Measurements from ENCODE around the gene USP20. TPM values are rescaled to one million over a fixed set of nuclear protein-coding genes. Genes with fewer than 3 reads are reported as not detected.
"Not testable (repeated sequence)": the region's sequence is repeated elsewhere in the genome, so short reads cannot be mapped to it uniquely, and the experiment has no call there.

The USP20 gene
- 5.5 and 9.1 TPM in 2 replicates for total RNA-seq (2014; rRNA removed; shearing (Covaris generic))

- peak; percentile 99 for DNase-seq (ENCODE audit: low read depth)
Observed at GRCh38 chr9:129835128-129835859, at the start of gene USP20, which contains the start of gene C9orf78. Gene USP20 (plus strand): TSS chr9:129835458. CDS start chr9:129852556, 17,098 bp downstream. Gene C9orf78 (minus strand): TSS chr9:129835275. CDS start chr9:129835221, 54 bp downstream.

- no peak for DNase-seq (ENCODE audit: low read depth)
Observed at GRCh38 chr9:129785866-129786265, 49.4 kb upstream of the USP20 start.

- no peak for DNase-seq (ENCODE audit: low read depth)
Observed at GRCh38 chr9:129786481-129786880, 48.8 kb upstream of the USP20 start.

GRCh38 chr9:129794549-129794948, 40.7 kb upstream of the USP20 start:
- no peak for DNase-seq (ENCODE audit: low read depth)

GRCh38 chr9:129796029-129796428, 39.2 kb upstream of the USP20 start:
- DNase-seq (ENCODE audit: low read depth), result not testable (repeated sequence)

- DNase-seq (ENCODE audit: low read depth), result no peak
Observed at GRCh38 chr9:129798973-129799372, 36.3 kb upstream of the USP20 start.

- DNase-seq (ENCODE audit: low read depth), result no peak
Observed at GRCh38 chr9:129801504-129801903, 33.8 kb upstream of the USP20 start.

- DNase-seq (ENCODE audit: low read depth), result peak; percentile 91
Observed at GRCh38 chr9:129802833-129803675, 32.2 kb upstream of the USP20 start, which contains the start of gene TOR1B. Gene TOR1B (plus strand): TSS chr9:129803184. CDS start chr9:129803213, 29 bp downstream.

- DNase-seq (ENCODE audit: low read depth), result no peak
Observed at GRCh38 chr9:129803676-129804060, 31.6 kb upstream of the USP20 start.

- no peak for DNase-seq (ENCODE audit: low read depth)
Observed at GRCh38 chr9:129806061-129806460, 29.2 kb upstream of the USP20 start.

GRCh38 chr9:129809346-129809745, 25.9 kb upstream of the USP20 start:
- DNase-seq (ENCODE audit: low read depth), result no peak

GRCh38 chr9:129810116-129810515, 25.1 kb upstream of the USP20 start:
- DNase-seq (ENCODE audit: low read depth), result no peak

GRCh38 chr9:129810788-129811187, 24.5 kb upstream of the USP20 start:
- no peak for DNase-seq (ENCODE audit: low read depth)

GRCh38 chr9:129811967-129812363, 23.3 kb upstream of the USP20 start:
- no peak for DNase-seq (ENCODE audit: low read depth)

GRCh38 chr9:129812385-129812784, 22.9 kb upstream of the USP20 start:
- no peak for DNase-seq (ENCODE audit: low read depth)

- no peak for DNase-seq (ENCODE audit: low read depth)
Observed at GRCh38 chr9:129813661-129814060, 21.6 kb upstream of the USP20 start.

GRCh38 chr9:129814432-129815223, 20.6 kb upstream of the USP20 start:
- DNase-seq (ENCODE audit: low read depth), result no peak

GRCh38 chr9:129815278-129815677, 20.0 kb upstream of the USP20 start:
- DNase-seq (ENCODE audit: low read depth), result no peak

GRCh38 chr9:129816501-129817435, 18.5 kb upstream of the USP20 start:
- no peak for DNase-seq (ENCODE audit: low read depth)

- DNase-seq (ENCODE audit: low read depth), result peak; percentile 54
Observed at GRCh38 chr9:129822898-129823541, 12.2 kb upstream of the USP20 start.

Data from Daoy (cell line).